ENCODE measurements around the gene ABHD2.
"Not testable (repeated sequence)": the region's sequence is repeated elsewhere in the genome, so short reads cannot be mapped to it uniquely, and the experiment has no call there.

The ABHD2 gene

GRCh38 chr15:89075101-89075640 lies 13.1 kb upstream of the ABHD2 start:
- DNase-seq = no peak

- no peak for DNase-seq
Observed at GRCh38 chr15:89075846-89076245, 12.4 kb upstream of the ABHD2 start.

GRCh38 chr15:89077750-89078149 lies 10.5 kb upstream of the ABHD2 start:
- no peak for DNase-seq

GRCh38 chr15:89078851-89079810 lies 9.1 kb upstream of the ABHD2 start:
- no peak for DNase-seq

- DNase-seq = no peak
Observed at GRCh38 chr15:89081878-89082277, 6.4 kb upstream of the ABHD2 start.

GRCh38 chr15:89083246-89083645 lies 5.0 kb upstream of the ABHD2 start:
- DNase-seq = no peak

GRCh38 chr15:89085289-89085926 lies 2.8 kb upstream of the ABHD2 start:
- no peak for DNase-seq

- DNase-seq = not testable (repeated sequence)
Observed at GRCh38 chr15:89085933-89086332, 2.3 kb upstream of the ABHD2 start.

GRCh38 chr15:89086390-89086789 lies 1.9 kb upstream of the ABHD2 start:
- not testable (repeated sequence) for DNase-seq

GRCh38 chr15:89087161-89087829 lies 961 bp upstream of the ABHD2 start:
- no peak for DNase-seq

GRCh38 chr15:89088605-89089315 lies 504 bp downstream of the ABHD2 start:
- peak; percentile 64 for DNase-seq

- peak; percentile 56 for DNase-seq
Observed at GRCh38 chr15:89089316-89090230, 1.3 kb downstream of the ABHD2 start.

GRCh38 chr15:89090791-89091626 lies 2.8 kb downstream of the ABHD2 start:
- DNase-seq = peak; percentile 72

- no peak for DNase-seq
Observed at GRCh38 chr15:89091627-89092220, 3.5 kb downstream of the ABHD2 start.

- no peak for DNase-seq
Observed at GRCh38 chr15:89093509-89093908, 5.3 kb downstream of the ABHD2 start.

GRCh38 chr15:89095073-89095472 lies 6.8 kb downstream of the ABHD2 start:
- no peak for DNase-seq

- no peak for DNase-seq
Observed at GRCh38 chr15:89095556-89095955, 7.3 kb downstream of the ABHD2 start.

GRCh38 chr15:89096664-89097063 lies 8.4 kb downstream of the ABHD2 start:
- no peak for DNase-seq

- DNase-seq = no peak
Observed at GRCh38 chr15:89097313-89097712, 9.1 kb downstream of the ABHD2 start.

- peak; percentile 59 for DNase-seq
Observed at GRCh38 chr15:89098281-89098680, 10.0 kb downstream of the ABHD2 start.
